Smooth muscle cell (in vitro differentiated cells): ENCODE results near the gene ICAM4. TPM values are rescaled to one million over a fixed set of nuclear protein-coding genes. Genes with fewer than 3 reads are reported as not detected.

Experiments
- DNase-seq: peaks from one replicate; lab custom pipeline; 2025; ENCODE audit not compliant: unreplicated experiment; lab: John Stamatoyannopoulos, UW
- H2AFZ ChIP-seq: fragments of 200-600 bp; sonication (generic); 2 replicates; pipeline ENCODE4 v1.6.0; 2016; ENCODE audit warnings: antibody characterized with exemption, low read depth, mild to moderate bottlenecking
- H3F3A ChIP-seq: fragments of 200-600 bp; sonication (generic); 2 replicates; pipeline ENCODE4 v1.6.0; 2017; ENCODE audit warnings: antibody characterized with exemption, low read depth
- H3K27ac ChIP-seq: fragments of 200-600 bp; sonication (generic); 2 replicates; pipeline ENCODE4 v1.5.1; 2016; ENCODE audit warnings: low read depth, mild to moderate bottlenecking
- H3K27me3 ChIP-seq: fragments of 200-600 bp; sonication (generic); 2 replicates; pipeline ENCODE4 v1.6.1; 2016; ENCODE audit warnings: low read depth, mild to moderate bottlenecking
- H3K36me3 ChIP-seq: fragments of 200-600 bp; sonication (generic); 2 replicates; pipeline ENCODE4 v1.5.1; 2016; ENCODE audit warnings: low read depth
- H3K4me1 ChIP-seq: fragments of 200-600 bp; sonication (generic); 2 replicates; pipeline ENCODE4 v1.5.1; 2016; ENCODE audit warnings: low read depth
- H3K4me2 ChIP-seq: fragments of 200-600 bp; sonication (generic); 2 replicates; pipeline ENCODE4 v1.6.0; 2016; ENCODE audit warnings: mild to moderate bottlenecking
- H3K4me3 ChIP-seq: fragments of 200-600 bp; sonication (generic); 2 replicates; pipeline ENCODE4 v1.5.1; 2016; ENCODE audit warnings: mild to moderate bottlenecking
- H3K79me2 ChIP-seq: fragments of 200-600 bp; sonication (generic); 2 replicates; pipeline ENCODE4 v1.6.0; 2016; ENCODE audit warnings: low read depth, mild to moderate bottlenecking
- H3K9ac ChIP-seq: fragments of 200-600 bp; sonication (generic); 2 replicates; pipeline ENCODE4 v1.6.0; 2016; ENCODE audit warnings: low read depth
- H3K9me3 ChIP-seq: fragments of 200-600 bp; sonication (generic); replicated peaks from 2 replicates; pipeline ENCODE4 v1.5.1; 2016; ENCODE audit warnings: low read depth
- H4K20me1 ChIP-seq: fragments of 200-600 bp; sonication (generic); 2 replicates; pipeline ENCODE4 v1.6.0; 2016; ENCODE audit warnings: low read depth
- WGBS: methylation state at CpG from one replicate; pipeline ENCODE4 v1.1.7; 2016; ENCODE audit warnings: low lambda C conversion rate; 5-methylcytosine and 5-hydroxymethylcytosine counted together
- polyA plus RNA-seq: library from polyadenylated mRNA; unstranded; fragments of >200 nt; fragmentation: Nextera tagmentation; extraction: Ambion mirVana; gene quantifications from 2 replicates; pipeline ENCODE4 v1.2.1, GENCODE V29; 2016
- total RNA-seq: library from RNA; depleted of rRNA; stranded (reverse); fragments of >200 nt; gene quantifications from 2 replicates; pipeline ENCODE4 v1.2.3, GENCODE V29; 2014
- TF ChIP-seq, protein P1 (sequence below): fragments of 200-600 bp; sonication (generic); IDR thresholded peaks from 2 replicates; pipeline ENCODE4 v1.5.1; 2017; ENCODE audit warnings: borderline replicate concordance, mild to moderate bottlenecking, antibody characterized with exemption; ENCODE audit not compliant: insufficient read depth, poor library complexity, severe bottlenecking

The ICAM4 gene
- total and polyA plus RNA-seq, 2 experiments from 2014 or later = 1.9 to 3.4 TPM

- TF ChIP-seq, protein P1, sequence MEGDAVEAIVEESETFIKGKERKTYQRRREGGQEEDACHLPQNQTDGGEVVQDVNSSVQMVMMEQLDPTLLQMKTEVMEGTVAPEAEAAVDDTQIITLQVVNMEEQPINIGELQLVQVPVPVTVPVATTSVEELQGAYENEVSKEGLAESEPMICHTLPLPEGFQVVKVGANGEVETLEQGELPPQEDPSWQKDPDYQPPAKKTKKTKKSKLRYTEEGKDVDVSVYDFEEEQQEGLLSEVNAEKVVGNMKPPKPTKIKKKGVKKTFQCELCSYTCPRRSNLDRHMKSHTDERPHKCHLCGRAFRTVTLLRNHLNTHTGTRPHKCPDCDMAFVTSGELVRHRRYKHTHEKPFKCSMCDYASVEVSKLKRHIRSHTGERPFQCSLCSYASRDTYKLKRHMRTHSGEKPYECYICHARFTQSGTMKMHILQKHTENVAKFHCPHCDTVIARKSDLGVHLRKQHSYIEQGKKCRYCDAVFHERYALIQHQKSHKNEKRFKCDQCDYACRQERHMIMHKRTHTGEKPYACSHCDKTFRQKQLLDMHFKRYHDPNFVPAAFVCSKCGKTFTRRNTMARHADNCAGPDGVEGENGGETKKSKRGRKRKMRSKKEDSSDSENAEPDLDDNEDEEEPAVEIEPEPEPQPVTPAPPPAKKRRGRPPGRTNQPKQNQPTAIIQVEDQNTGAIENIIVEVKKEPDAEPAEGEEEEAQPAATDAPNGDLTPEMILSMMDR = no peak
- H3K9me3 ChIP-seq = no peaks in the 10 kb centered on the region
- H3K4me2 ChIP-seq = peak overlapping the region; percentile 89
- H4K20me1 ChIP-seq = no peaks in the 10 kb centered on the region
- no peaks in the 10 kb centered on the region for H3F3A ChIP-seq
- H2AFZ ChIP-seq = no peak overlapping the region
- H3K4me1 ChIP-seq = peaks cover 33% of the 10 kb centered on the region
- 3% methylated on average over 36 of the region's 45 CpGs for WGBS
- H3K9ac ChIP-seq = no peak overlapping the region
- H3K27ac ChIP-seq = no peak overlapping the region
- H3K79me2 ChIP-seq = no peaks in the 10 kb centered on the region
- no peaks in the 10 kb centered on the region for H3K36me3 ChIP-seq
- peak overlapping the region; percentile 41 for H3K4me3 ChIP-seq
- DNase-seq = no peak
- H3K27me3 ChIP-seq = peaks cover 98% of the 10 kb centered on the region
These were observed 5.5 kb downstream of the ICAM4 start for GRCh38 chr19:10292206-10292788.

- TF ChIP-seq, protein P1 = no peak
- 28% methylated on average over 53 of the region's 56 CpGs for WGBS
- Histone ChIP-seq H3K4me3 (peak overlapping the region; percentile 41), H3K4me1 (peaks cover 32% of the 10 kb centered on the region), H3K79me2 (no peaks in the 10 kb centered on the region), H3K9me3 (no peaks in the 10 kb centered on the region), H3K27ac (no peak overlapping the region), H3K9ac (no peak overlapping the region), H3K27me3 (peaks cover 95% of the 10 kb centered on the region), H3K36me3 (no peaks in the 10 kb centered on the region), H3K4me2 (peak overlapping the region; percentile 89), H4K20me1 (no peaks in the 10 kb centered on the region), H3F3A (no peaks in the 10 kb centered on the region), H2AFZ (no peak overlapping the region)
- no peak for DNase-seq
These were observed 6.3 kb downstream of the ICAM4 start for GRCh38 chr19:10292789-10293636.

DNA sequence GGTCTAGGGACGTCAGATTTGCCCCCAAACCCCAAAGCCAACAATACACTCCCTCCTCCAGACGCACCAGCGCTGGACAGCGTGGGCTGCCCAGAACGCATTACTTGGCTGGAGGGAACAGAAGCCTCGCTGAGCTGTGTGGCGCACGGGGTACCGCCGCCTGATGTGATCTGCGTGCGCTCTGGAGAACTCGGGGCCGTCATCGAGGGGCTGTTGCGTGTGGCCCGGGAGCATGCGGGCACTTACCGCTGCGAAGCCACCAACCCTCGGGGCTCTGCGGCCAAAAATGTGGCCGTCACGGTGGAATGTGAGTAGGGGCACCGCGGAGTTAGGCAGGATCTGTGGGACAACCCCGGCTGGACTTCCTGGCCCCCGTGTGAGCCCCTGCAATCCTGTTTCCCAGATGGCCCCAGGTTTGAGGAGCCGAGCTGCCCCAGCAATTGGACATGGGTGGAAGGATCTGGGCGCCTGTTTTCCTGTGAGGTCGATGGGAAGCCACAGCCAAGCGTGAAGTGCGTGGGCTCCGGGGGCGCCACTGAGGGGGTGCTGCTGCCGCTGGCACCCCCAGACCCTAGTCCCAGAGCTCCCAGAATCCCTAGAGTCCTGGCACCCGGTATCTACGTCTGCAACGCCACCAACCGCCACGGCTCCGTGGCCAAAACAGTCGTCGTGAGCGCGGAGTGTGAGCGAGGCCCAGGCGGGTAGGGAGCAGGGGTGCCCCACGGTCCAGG, 7.0 kb downstream of the ICAM4 start:
- Histone ChIP-seq H3K36me3 (no peaks in the 10 kb centered on the region), H3F3A (no peaks in the 10 kb centered on the region), H3K27me3 (peaks cover 87% of the 10 kb centered on the region), H3K4me2 (no peak overlapping the region), H2AFZ (no peak overlapping the region), H3K9me3 (no peaks in the 10 kb centered on the region), H3K79me2 (no peaks in the 10 kb centered on the region), H4K20me1 (no peaks in the 10 kb centered on the region), H3K4me1 (peaks cover 28% of the 10 kb centered on the region), H3K27ac (no peak overlapping the region), H3K9ac (no peak overlapping the region), H3K4me3 (no peak overlapping the region)
- WGBS = 42% methylated on average over 49 of the region's 49 CpGs
- DNase-seq = no peak
- TF ChIP-seq, protein P1 = no peak
